Liver (tissue), 9 donors: ENCODE results near the gene TSPAN31. TPM values are rescaled to one million over a fixed set of nuclear protein-coding genes. Genes with fewer than 3 reads are reported as not detected.

ENCODE experiments used
- DNase-seq: peaks from one replicate; pipeline ENCODE4 v3.0.0-alpha.2; 2017; ENCODE audit warnings: low spot score
- H3K27ac ChIP-seq, 2 donors: one replicate each; pipeline ENCODE4 v1.7.0; 2013; ENCODE audit warnings: inconsistent platforms in 2 of 2, low read length in 2 of 2, control low read depth in 1 of 2, low read depth in 1 of 2, mild to moderate bottlenecking in 1 of 2
- H3K27me3 ChIP-seq, 4 donors: one replicate each; pipeline versions ENCODE4 v1.6.1 to v1.7.0; 2013; ENCODE audit warnings: low read length in 3 of 4, inconsistent platforms in 1 of 4, mild to moderate bottlenecking in 1 of 4, moderate library complexity in 1 of 4; ENCODE audit not compliant: control insufficient read depth in 4 of 4, insufficient read depth in 4 of 4
- H3K36me3 ChIP-seq, 4 donors: one replicate each; pipeline versions ENCODE4 v1.6.1 to v1.7.0; 2013; ENCODE audit warnings: low read length in 3 of 4, mild to moderate bottlenecking in 3 of 4, low read depth in 1 of 4, moderate library complexity in 1 of 4; ENCODE audit not compliant: control insufficient read depth in 4 of 4, insufficient read depth in 3 of 4
- H3K4me1 ChIP-seq, 4 donors: one replicate each; pipeline versions ENCODE4 v1.6.1 to v1.7.0; 2013; ENCODE audit warnings: low read length in 3 of 4, mild to moderate bottlenecking in 3 of 4, moderate library complexity in 1 of 4; ENCODE audit not compliant: control insufficient read depth in 4 of 4, insufficient read depth in 4 of 4
- H3K4me3 ChIP-seq, 3 donors: one replicate each; pipeline versions ENCODE4 v1.6.1 to v1.7.0; 2013; ENCODE audit warnings: low read length in 3 of 3, control low read depth in 1 of 3, low read depth in 1 of 3, mild to moderate bottlenecking in 1 of 3
- H3K9ac ChIP-seq, 2 donors: one replicate each; pipeline ENCODE4 v1.7.0; 2013; ENCODE audit warnings: low read length in 2 of 2, mild to moderate bottlenecking in 2 of 2, moderate library complexity in 2 of 2, control low read depth in 1 of 2, low read depth in 1 of 2
- H3K9me3 ChIP-seq, 4 donors: one replicate each; pipeline versions ENCODE4 v1.6.1 to v1.7.0; 2013; ENCODE audit warnings: low read length in 3 of 4; ENCODE audit not compliant: control insufficient read depth in 4 of 4
- FOXA1 ChIP-seq: IDR thresholded peaks from 2 replicates; pipeline ENCODE4 v1.6.1; 2016; ENCODE audit warnings: antibody characterized with exemption
- FOXA2 ChIP-seq: IDR thresholded peaks from 2 replicates; pipeline ENCODE4 v1.6.1; 2016; ENCODE audit warnings: antibody characterized with exemption
- GABPA ChIP-seq, 2 donors: IDR thresholded peaks in 1 of 2; conservative IDR thresholded peaks in 1 of 2; 2 replicates each; pipeline ENCODE4 v1.6.1; 2016; ENCODE audit warnings: antibody characterized with exemption in 2 of 2, mild to moderate bottlenecking in 1 of 2, moderate library complexity in 1 of 2
- HNF4G ChIP-seq: IDR thresholded peaks from 2 replicates; pipeline ENCODE4 v1.6.1; 2016; ENCODE audit warnings: antibody characterized with exemption
- MAX ChIP-seq: IDR thresholded peaks from 2 replicates; pipeline ENCODE4 v1.6.1; 2016; ENCODE audit warnings: antibody characterized with exemption
- NR2F2 ChIP-seq: IDR thresholded peaks from 2 replicates; pipeline ENCODE4 v1.6.1; 2016; ENCODE audit warnings: antibody characterized with exemption
- RAD21 ChIP-seq, 2 donors: IDR thresholded peaks; 2 replicates each; pipeline ENCODE4 v1.6.1; 2016; ENCODE audit warnings: antibody characterized with exemption in 2 of 2, mild to moderate bottlenecking in 2 of 2
- REST ChIP-seq: IDR thresholded peaks from 2 replicates; pipeline ENCODE4 v1.6.1; 2016; ENCODE audit warnings: antibody characterized with exemption, mild to moderate bottlenecking
- SP1 ChIP-seq: IDR thresholded peaks from 2 replicates; pipeline ENCODE4 v1.6.1; 2018; ENCODE audit warnings: antibody characterized with exemption, mild to moderate bottlenecking
- YY1 ChIP-seq: IDR thresholded peaks from 2 replicates; pipeline ENCODE4 v1.6.1; 2016; ENCODE audit warnings: antibody characterized with exemption, mild to moderate bottlenecking
- WGBS: extraction: QIAGEN DNeasy Blood & Tissue Kit; methylation state at CpG from one replicate; pipeline ENCODE4 v1.1.7; 2013; 5-methylcytosine and 5-hydroxymethylcytosine counted together
- polyA plus RNA-seq, 2 donors: library from polyadenylated mRNA; stranded (reverse) in 1 of 2; unstranded in 1 of 2; fragments of 200-250 nt in 1 of 2; fragments of >200 nt in 1 of 2; fragmentation: Nextera tagmentation in 1 of 2; extraction: Ambion mirVana in 1 of 2; gene quantifications; one replicate each; pipeline versions ENCODE4 v1.2.1 to v1.2.3, GENCODE V29; 2013 to 2015
- total RNA-seq, 2 donors: library from RNA; depleted of rRNA; stranded (reverse); fragments of >200 nt; gene quantifications; one replicate each; pipeline ENCODE4 v1.2.3, GENCODE V29; 2014
- TF ChIP-seq, protein P1 (sequence below): fragments of 150-350 bp; IDR thresholded peaks from 2 replicates; pipeline ENCODE4 v1.5.1; 2017; ENCODE audit warnings: improper control_type of control experiment, low read depth, low read length; ENCODE audit not compliant: missing input control
- TF ChIP-seq, protein P2 (sequence below): IDR thresholded peaks from 2 replicates; pipeline ENCODE4 v1.6.1; 2016; ENCODE audit warnings: antibody characterized with exemption
- donor health status: healthy.
- donor health status: healthy.
- donor health status: healthy.
- donor health status: healthy.
- donor health status: healthy.

The TSPAN31 gene
- total and polyA plus RNA-seq, 4 donors, result 16.9 to 39.4 (median 24.6) TPM

GRCh38 chr12:57779736-57780135 is 34.9 kb downstream of the TSPAN31 start:
- no peaks in the 10 kb centered on the region for H3K27me3 ChIP-seq
- H3K9ac ChIP-seq, result no peak overlapping the region
- H3K9me3 ChIP-seq, result no peaks in the 10 kb centered on the region
- H3K27ac ChIP-seq, result no peak overlapping the region
- no peak overlapping the region for H3K4me3 ChIP-seq
- WGBS, result 85% methylated on average over 1 of the region's 1 CpG
- peaks cover 0 to 17% (median 15%) of the 10 kb centered on the region in 4 donors for H3K4me1 ChIP-seq
- no peak for DNase-seq
- H3K36me3 ChIP-seq, result peaks cover 0 to 3% (median 0%) of the 10 kb centered on the region in 4 donors
- TF ChIP-seq MAX, result no peak
- no peak for TF ChIP-seq NR2F2
- TF ChIP-seq, protein P1, sequence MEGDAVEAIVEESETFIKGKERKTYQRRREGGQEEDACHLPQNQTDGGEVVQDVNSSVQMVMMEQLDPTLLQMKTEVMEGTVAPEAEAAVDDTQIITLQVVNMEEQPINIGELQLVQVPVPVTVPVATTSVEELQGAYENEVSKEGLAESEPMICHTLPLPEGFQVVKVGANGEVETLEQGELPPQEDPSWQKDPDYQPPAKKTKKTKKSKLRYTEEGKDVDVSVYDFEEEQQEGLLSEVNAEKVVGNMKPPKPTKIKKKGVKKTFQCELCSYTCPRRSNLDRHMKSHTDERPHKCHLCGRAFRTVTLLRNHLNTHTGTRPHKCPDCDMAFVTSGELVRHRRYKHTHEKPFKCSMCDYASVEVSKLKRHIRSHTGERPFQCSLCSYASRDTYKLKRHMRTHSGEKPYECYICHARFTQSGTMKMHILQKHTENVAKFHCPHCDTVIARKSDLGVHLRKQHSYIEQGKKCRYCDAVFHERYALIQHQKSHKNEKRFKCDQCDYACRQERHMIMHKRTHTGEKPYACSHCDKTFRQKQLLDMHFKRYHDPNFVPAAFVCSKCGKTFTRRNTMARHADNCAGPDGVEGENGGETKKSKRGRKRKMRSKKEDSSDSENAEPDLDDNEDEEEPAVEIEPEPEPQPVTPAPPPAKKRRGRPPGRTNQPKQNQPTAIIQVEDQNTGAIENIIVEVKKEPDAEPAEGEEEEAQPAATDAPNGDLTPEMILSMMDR, result no peak
- TF ChIP-seq FOXA2, result no peak
- TF ChIP-seq, protein P2, sequence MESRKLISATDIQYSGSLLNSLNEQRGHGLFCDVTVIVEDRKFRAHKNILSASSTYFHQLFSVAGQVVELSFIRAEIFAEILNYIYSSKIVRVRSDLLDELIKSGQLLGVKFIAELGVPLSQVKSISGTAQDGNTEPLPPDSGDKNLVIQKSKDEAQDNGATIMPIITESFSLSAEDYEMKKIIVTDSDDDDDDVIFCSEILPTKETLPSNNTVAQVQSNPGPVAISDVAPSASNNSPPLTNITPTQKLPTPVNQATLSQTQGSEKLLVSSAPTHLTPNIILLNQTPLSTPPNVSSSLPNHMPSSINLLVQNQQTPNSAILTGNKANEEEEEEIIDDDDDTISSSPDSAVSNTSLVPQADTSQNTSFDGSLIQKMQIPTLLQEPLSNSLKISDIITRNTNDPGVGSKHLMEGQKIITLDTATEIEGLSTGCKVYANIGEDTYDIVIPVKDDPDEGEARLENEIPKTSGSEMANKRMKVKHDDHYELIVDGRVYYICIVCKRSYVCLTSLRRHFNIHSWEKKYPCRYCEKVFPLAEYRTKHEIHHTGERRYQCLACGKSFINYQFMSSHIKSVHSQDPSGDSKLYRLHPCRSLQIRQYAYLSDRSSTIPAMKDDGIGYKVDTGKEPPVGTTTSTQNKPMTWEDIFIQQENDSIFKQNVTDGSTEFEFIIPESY, result no peak
- no peak for TF ChIP-seq HNF4G
- TF ChIP-seq FOXA1, result no peak
- TF ChIP-seq RAD21 (IDR thresholded peaks at IDR 0.05), result no peak

DNA sequence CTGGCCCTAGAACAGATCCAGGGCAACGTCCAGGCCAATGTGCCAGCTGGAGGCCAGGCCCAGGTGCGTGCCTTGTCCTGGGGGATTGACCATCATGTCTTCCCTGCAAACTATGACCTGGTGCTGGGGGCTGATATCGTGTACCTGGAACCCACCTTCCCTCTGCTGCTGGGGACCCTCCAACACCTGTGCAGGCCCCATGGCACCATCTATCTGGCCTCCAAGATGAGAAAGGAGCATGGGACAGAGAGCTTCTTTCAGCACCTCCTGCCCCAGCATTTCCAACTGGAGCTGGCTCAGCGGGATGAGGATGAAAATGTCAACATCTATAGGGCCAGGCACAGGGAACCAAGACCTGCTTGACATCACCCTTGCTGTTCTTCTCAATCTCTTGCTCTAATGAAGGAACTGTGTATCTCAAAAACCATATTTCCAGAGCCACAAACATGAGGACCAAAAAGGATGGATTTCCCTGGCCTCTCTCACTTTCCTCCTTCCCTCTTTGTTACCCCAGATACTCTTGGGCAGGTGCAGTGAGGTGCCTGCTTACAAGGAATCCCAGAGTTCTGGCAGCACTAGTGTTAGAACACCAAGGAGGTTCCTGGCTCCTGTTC is 35.6 kb downstream of the TSPAN31 start:
- TF ChIP-seq SP1 (no peak), MAX (no peak), GABPA (IDR thresholded peaks at IDR 0.05 in 1 of 2, conservative IDR thresholded peaks at IDR 0.05 in 1 of 2) (no peak), FOXA1 (no peak), REST (no peak), YY1 (no peak)
- H3K27me3 ChIP-seq, result no peaks in the 10 kb centered on the region
- H3K4me1 ChIP-seq, result peaks cover 0 to 17% (median 15%) of the 10 kb centered on the region in 4 donors
- no peak overlapping the region for H3K9ac ChIP-seq
- peaks cover 0 to 3% (median 0%) of the 10 kb centered on the region in 4 donors for H3K36me3 ChIP-seq
- no peaks in the 10 kb centered on the region for H3K9me3 ChIP-seq
- no peak overlapping the region for H3K4me3 ChIP-seq
- H3K27ac ChIP-seq, result no peak overlapping the region
- 87% methylated on average over 4 of the region's 4 CpGs for WGBS
- DNase-seq, result no peak
